ENCODE data around the gene UBE2V1.
"Not testable (repeated sequence)": the region's sequence is repeated elsewhere in the genome, so short reads cannot be mapped to it uniquely, and the experiment has no call there.

UBE2V1 gene

DNA sequence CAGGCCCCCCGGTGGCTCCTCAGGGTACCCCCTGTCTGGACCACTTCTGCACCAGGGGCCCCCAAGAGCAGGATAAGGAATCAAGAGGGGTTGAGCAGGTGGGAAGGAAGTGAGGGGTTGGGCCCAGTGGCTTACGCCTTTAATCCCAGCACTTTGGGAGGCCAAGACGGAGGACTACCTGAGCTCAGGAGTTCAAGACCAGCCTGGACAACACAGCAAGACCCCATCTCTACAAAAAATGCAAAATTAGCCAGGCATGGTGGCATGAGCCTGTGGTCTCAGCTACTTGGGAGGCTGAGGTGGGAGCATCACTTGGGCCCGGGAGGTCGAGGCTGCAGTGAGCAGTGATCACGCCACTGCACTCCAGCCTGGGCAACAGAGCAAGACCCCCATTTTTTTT lies 49.2 kb downstream of the UBE2V1 start:
- DNase-seq (ENCODE audit: low read depth in 3 of 3) = not testable (repeated sequence)

DNA sequence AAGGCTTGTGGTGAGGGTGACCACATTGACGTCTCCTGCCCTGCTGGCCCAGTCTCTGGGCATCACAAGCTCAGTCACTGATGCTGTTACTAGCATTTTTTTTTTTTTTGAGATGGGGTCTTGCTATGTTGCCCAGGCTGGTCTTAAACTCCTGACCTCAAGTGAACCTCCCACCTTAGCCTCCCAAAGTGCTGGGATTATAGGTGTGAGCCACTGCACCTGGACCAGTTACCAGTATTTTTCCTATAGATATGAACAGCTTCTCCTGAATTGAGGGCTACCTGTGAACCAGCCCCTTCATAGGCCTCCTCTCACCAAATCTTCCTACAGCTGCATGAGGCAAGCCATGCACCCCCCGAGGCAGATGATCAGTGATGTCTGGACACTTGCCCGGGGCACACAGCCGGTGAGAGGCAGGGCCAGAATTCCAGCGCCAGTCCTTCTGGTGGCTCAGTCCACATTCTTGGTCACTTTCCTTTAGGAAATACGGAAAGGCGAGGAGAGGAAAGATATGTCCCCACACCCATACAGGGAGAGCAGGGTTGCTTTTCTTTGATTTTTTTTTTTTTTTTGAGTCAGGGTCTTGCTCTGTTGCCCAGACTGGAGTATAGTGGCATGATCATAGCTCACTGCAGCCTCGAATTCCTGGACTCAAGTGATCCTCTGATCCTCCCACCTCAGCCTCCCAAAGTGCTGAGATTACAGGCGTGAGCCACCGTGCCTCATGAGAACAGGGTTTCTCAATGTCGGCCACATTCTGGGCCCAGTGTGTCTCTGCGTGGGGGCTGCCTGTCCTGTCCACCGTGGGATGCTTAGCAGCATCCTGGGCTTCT lies 50.7 kb downstream of the UBE2V1 start:
- no peak for DNase-seq (ENCODE audit: low read depth in 3 of 3)

DNA sequence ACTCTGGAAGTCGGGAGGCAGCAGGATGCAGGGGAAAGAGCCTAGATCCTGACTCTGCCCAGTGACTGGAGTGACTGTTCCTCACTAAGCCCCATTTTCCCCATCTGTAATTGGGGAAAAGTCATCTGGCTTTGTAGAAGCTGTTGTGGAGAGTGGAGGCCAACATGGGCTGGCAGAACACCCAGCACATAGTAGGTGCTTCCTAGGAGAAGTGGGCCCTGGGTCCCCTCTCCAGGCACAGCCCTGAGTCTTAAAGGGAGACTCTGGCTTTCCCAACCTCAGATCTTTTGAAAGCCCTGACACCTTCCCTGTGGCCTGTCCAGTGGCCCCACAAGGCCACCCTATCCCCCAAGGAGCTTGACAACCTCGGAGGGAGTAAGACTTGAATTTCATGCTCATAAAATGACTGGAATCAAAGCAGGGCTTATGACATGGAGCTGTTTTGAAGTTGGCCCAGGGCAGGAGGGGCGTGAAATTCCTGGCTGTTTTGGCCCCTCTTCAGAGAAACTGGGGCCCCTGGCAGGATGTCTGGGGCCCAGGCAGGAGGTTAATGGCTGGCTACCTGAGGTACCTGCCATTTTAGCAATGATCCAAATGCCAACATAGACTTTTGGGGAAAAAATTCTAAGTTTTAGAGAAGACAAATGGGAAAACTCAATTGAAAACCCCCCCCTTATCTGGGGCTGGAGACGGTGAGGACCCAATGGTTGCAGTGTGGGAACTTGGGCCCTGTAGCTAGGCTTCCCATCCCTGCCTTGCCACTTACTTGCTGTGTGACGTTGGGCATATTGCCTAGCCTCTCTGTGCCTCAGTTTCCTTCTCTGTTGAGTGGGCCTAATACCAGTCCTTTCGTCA lies 51.6 kb downstream of the UBE2V1 start:
- DNase-seq (ENCODE audit: low read depth in 3 of 3) = no peak

DNA sequence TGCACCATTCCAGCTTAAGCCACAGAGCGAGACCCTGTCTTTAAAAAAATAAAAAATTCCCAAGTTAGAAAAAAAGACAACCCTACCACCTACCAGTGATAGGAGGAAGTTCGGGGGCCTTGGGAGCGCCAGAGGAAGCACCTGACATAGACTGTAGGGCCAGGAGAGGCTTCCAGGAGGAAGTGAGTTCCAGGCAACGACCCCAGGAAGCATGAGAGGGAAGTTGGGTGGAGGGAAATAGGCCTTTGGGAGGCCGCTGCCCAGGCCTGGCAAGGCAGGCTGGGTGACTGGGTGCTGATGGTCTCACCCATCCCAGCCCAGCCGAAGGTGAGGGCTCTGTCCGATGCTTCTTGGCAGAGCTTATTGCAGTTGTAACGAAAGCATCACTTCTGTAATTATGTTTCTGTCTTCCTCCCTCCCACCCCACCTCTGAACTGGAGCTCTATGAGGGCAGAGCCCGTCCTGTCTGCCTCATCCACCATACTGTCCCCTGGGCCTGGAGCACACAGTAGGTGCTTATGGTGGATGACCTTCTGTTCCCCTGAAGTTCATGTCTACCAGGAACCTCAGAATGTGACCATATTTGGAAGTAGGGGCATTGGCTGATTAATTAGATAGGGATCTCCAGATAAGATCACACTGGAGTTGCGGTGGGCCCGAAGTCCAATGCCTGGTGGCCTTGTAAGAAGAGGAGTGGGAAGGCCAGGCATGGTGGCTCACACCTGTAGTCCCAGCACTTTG lies 54.1 kb downstream of the UBE2V1 start:
- DNase-seq (ENCODE audit: low read depth in 3 of 3) = no peak

DNA sequence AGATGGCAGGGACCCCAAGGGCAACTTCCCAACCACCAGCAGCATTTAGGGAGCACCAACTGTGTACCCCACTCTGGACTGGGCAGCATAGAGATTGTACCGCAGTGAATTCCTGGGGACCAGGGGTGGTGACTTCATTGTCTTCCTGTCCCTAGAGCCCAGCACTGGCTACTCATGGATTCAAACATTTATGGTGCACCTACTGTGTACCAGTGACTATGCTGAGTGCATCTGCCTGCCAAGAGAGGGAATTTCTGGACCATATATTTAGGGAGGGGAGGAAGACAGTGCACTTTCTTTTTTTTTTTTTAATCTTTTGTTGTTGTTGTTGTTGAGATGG lies 55.3 kb downstream of the UBE2V1 start:
- no peak for DNase-seq (ENCODE audit: low read depth in 3 of 3)

DNA sequence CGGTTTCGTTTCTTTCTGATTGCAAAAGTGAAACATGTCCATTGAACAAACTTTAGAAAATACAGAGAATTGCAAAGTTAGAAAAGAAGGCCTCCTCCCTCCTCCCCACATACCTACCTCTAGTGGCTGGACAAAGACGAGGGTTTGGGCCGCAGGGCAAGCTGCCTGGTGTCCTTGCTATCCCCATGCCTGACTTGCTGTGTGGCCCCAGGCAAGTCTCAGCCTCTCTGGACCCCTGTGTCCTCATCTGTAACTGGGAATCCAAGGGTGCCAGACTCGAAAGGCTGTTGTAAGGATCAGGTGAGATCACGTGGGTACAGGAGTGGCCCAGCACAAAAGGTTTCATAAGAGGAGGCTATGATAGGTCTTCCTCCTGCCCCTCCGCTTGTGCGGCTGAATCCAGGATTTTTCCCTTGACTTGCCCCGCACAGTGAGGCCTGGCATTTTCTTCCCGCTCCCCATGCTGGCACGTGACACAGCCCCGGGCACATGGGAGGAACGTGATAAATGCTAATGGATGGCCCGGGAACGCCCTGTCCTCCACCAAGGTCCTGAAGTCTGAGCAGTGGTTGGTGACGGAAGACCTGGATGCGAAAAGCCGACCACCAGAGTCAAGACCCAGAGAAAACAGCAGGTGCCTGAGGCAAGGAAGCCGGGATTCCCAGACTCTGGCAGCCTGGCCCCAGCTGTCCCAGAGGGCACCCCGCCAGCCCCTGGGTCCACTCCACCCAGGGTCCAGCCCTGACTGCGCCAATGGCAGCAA lies 55.8 kb downstream of the UBE2V1 start:
- no peak for DNase-seq (ENCODE audit: low read depth in 3 of 3)

DNA sequence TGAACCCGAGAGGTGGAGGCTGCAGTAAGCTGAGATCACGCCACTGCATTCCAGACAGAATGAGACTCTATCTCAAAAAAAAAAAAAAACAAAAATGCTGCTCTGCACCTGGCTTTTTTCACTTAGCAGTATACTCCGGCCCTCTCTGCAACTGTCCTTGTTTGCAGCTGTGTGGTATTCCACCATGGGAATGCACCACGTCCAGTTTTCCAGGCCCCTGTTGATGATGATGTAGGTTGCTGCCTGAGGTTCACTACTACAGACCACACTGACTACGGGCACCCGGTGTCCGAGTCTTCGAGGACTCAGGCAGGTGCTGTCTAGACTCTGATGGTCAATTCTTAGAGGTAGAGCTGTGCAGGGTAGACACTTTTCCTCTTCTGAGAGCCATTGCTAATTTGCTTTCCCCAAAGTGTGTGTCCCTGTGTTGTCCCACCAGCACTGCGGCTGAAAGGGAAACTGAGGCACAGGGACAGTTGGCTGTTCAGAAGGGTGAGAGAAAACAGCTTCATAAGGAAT lies 56.5 kb downstream of the UBE2V1 start:
- no peak for DNase-seq (ENCODE audit: low read depth in 3 of 3)

DNA sequence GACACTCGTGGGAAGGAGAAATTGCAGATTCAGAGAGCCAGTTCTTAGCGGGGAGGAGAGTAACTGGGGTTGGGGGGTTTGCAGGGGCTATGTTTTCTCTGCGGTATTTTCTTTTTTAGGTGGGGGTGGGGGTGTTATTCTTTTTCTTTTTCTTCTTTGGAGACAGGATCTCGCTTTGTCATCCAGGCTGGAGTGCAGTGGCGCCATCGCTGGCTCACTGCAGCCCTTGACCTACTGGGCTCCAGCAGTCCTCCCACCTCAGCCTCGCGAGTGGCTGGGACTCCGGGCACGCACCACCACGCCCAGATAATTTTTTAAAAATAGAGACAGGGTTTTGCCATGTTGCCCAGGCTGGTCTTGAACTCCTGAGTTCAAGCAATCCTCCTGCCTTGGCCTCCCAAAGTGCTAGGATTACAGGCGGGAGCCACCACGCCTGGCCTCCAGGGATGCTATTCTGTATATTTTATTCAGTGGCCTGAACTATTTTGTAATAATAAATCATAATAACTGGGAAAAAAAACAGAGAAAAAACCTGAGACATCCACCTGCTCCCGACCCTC lies 57.3 kb downstream of the UBE2V1 start:
- no peak for DNase-seq (ENCODE audit: low read depth in 3 of 3)

DNA sequence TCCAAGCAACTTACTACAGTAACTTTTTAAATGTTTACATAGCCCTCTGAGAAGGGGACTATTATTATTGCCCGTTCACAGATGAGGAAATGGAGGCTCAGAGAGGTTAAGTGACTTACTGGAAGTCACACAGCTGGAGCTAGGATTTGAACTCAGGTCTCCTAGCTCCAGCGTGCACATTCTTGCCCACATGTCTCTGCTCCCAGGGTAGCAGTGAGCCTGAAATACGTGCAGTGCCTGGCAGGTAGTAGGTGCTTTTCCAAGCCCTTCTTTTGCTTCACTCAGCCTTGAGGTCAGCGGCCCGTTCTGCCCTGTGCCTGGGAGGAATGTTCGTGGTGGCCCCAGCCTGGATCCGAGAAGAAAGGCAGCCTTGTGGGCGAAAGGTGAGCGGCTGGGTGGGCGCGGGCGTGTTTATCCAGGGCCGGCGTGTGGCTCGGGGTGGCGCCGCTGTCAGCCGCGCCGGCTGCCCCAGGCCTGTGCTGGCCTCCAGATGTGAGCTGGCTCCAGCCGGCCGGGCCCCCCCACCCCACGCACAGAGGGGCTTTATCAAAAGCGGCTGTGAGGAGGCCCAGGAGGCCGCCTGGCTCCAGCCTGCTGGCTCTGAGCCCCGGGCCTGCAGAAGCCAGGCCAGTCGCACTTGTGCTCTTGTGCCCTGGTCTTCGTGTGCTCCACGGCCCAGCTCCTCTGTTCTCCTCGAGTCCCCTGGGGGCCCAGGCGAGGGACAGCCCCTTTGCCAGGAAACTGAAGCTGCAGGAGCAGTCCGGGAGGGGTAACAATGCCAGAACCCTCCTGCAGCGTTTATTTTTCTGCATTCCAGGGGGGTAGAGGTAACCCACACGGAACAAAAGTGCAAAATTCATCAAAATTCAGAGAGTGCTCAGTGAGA lies 58.1 kb downstream of the UBE2V1 start:
- no peak for DNase-seq (ENCODE audit: low read depth in 3 of 3)

DNA sequence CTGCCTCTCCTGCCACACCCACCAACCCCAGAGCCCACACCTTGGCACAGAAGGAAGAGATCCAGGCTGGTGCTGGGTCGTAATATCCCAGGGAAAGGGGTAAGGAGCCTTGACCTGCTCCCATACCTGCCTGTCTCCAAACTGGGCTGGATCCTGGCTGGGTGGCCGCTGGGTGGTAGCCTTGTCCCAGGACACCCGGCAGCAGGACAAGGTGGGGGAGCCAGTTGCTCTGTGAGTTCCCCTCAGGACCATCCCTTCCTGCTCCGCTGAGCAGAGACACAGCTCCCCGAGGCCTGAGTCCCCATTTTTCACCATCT lies 58.8 kb downstream of the UBE2V1 start:
- DNase-seq (ENCODE audit: low read depth in 3 of 3) = no peak

DNA sequence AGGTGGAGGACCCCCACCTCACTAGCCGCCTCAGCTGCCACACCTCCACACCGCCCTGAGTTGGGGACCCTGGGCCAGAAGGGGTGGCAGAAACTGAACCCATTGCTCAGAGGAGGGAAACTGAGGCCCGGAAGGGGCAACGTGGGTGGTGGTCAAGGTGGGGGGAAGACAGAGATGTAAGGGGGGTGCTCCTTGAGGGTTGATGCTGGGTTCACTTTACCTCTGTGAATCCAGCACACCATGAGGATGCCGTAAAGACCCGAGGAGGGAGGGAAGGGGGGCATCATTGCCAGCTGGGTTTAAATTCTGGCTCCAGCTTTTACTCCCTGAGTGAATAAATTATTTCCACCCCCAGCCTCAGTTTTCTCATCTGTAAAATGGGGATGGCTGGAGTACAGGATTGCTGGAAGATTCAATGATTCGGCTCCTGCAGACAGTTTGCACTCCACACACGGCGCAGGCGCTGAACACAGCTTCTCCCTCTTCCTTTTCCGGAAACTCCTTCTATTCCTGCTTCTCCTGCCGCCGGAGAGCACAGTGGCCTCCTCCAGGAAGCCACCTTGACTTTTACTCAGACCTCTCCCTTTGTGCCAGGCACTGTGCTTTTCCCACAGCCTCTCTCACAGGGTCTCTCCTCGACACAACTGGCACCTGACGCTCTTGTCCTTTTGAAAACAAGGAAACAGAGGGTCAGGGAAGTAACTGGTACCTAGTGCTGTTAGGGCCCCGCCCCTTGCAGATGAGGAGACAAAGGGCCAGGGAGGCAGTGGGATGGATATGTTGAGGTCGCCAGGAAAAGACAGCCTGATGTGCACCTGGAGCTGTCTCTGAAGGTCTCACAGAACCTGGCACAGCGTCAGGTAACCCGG lies 59.4 kb downstream of the UBE2V1 start:
- no peak for DNase-seq (ENCODE audit: low read depth in 3 of 3)

DNA sequence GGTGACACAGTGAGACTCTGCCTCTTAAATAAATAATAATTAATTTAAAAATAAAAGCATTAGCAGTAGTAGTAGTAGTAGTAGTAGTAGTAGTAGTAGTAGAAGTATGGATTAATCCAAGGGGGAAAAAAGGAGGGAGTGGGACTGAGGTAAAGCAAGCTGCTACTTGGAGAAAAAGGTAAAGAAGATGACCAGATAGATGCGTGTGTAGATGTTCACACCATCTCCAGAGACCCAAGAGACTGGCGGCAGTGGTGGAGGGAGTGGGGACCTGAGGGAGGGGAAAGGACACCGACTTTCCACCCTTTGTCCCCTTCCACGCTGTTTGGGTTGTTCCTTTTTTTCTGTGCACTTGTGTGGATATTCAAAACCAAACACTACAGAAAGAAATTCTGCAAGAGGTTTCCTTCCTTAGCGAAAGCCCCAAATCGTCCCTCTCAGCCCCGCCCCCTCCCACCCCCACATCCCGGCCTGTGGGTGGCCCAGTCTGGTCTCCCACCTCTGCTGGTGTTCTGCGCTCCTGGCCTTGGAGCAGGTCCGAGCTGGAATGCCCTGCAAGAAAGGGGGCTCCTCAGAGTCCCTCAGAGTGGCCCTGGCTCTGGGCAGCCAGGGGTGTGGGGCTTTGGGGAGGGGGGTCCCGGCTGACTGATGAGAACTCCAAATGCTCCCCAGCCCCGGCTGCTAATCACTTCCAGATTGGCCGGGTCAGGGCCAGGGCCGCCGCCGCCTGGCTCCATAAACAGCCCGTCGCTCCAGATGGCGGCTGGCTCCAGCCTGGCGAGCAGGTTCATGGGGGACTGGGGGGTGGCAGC lies 60.2 kb downstream of the UBE2V1 start:
- DNase-seq (ENCODE audit: low read depth in 3 of 3) = no peak

DNA sequence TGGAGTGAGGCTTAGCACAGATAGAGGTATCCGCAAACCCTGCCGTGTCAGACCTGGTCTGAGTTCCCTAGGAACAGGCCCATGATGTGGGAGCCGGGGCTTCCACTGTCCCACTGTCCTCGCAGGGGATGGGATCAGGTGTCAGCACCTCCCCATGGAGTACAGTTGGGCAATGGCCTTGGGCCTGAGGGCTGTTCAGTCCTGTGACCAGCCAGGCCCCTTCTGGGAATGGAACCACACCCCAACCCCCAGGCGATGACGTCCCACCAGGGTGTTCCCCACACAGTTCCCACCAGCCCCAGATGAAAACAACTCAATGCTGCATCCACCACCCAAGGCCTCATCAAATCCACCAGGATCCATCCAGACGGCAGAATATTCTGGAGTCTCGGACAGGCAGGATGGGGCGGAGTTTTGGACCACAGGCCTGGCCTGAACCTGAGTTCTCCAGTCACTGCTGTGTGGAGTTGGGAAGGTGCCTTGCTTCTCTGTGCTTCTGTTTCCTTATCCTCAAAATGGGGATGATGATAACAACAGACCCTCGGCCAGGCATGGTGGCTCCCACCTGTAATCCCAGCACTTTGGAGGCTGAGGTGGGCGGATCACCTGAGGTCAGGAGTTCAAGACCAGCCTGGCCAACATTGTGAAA lies 62.2 kb downstream of the UBE2V1 start:
- no peak for DNase-seq (ENCODE audit: low read depth in 3 of 3)

DNA sequence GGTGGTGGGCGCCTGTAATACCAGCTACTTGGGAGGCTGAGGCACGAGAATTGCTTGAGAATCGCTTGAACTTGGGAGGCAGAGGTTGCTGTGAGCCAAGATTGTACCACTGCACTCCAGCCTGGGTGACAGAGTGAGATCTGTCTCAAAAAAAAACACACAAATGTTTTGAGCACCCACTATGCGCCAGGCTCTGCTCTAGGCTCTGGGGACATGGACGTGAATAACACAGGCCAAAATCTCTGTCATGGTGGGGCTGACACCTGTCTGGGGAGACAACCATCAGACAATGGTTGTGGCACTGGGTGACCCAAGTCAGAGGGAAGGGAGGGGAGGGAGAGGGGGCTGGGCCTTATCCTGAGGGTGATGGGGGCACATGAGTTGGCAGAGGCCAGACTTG lies 62.7 kb downstream of the UBE2V1 start:
- no peak for DNase-seq (ENCODE audit: low read depth in 3 of 3)

DNA sequence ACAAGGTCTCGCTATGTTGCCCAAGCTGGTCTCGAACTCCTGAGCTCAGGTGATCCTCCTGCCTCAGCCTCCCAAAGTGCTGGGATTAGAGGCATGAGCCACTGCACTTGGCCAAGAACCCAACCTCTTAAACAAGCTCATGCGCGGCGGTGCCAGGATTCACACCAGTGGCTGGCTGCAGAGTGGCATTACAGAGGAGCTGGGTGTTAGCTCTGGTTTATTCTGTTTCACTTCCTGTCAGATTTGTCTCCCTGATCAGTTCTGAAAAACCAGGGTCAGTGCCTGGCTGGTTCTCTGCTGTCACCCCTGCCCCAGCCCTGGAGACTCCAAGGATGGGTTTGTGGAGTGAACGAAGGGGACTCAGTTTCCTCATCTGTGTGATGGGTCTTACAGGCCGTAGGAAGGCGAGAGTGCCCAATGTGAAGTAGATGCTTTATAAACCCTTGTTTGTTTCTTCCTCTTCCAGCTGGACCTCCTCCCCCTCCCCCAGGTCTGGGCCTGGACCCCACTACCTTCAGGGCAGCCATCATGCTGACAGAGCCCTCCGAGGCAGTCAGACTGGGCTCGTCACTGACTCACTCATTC lies 63.4 kb downstream of the UBE2V1 start:
- no peak for DNase-seq (ENCODE audit: low read depth in 3 of 3)

DNA sequence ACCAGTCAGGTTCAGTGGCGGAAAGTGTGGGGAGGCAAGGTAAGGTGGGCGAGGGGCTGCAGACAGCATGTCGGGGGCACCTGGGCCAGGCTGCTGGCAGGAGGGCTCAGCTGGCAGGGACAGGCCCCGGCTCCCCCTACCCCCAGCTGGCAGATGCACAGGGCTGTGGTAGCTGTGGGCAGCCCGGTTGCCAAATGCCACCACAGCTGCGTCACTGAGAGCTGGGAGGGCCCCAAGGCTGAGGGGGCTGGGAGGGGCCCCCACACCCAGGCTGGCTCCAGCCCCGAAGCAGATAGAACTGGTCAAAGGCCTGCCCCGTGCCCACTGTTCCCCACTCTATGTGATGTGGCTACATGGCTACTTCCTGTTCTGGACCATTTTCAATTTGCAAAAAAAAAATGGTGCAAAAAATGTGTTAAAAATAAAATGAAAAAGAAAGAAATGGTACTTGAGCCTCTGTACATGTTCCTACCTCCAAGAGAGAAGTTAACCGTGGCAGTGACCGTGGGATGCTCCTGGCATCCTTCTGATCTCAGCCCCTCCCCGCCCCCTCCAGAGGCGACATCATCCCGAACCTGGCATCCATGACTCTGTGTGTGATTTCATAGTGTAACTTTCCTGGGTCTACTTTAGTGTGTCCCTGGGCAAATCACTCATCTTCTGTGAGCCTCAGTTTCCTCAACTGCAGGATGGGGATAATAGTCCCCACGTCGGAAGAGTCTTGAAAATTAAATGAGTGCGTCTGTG lies 64.4 kb downstream of the UBE2V1 start:
- DNase-seq (ENCODE audit: low read depth in 3 of 3) = no peak
